IMR-90 (cell line): Measurements from ENCODE around the gene UGGT2.

Source experiments
- BHLHE40 ChIP-seq: fragments of 150-350 bp; IDR thresholded peaks from 2 replicates; pipeline ENCODE4 v1.6.1; 2016; ENCODE audit warnings: mild to moderate bottlenecking, low read depth, low read length
- CEBPB ChIP-seq: IDR thresholded peaks from 2 replicates; pipeline ENCODE4 v1.6.1; 2012; ENCODE audit warnings: low read depth, low read length, improper control_type of control experiment
- CHD1 ChIP-seq: IDR thresholded peaks from 2 replicates; pipeline ENCODE4 v1.6.1; 2012; ENCODE audit warnings: low read depth, low read length, improper control_type of control experiment
- FOS ChIP-seq: fragments of 150-350 bp; IDR thresholded peaks from 2 replicates; pipeline ENCODE4 v1.6.1; 2016; ENCODE audit warnings: low read depth, low read length
- MAZ ChIP-seq: IDR thresholded peaks from 2 replicates; pipeline ENCODE4 v1.6.1; 2012; ENCODE audit warnings: low read depth, mild to moderate bottlenecking, low read length, improper control_type of control experiment, moderate library complexity, borderline replicate concordance
- MXI1 ChIP-seq: IDR thresholded peaks from 2 replicates; pipeline ENCODE4 v1.6.1; 2012; ENCODE audit warnings: low read depth, mild to moderate bottlenecking, low read length, moderate library complexity, borderline replicate concordance
- NFE2L2 ChIP-seq: fragments of 150-350 bp; IDR thresholded peaks from 2 replicates; pipeline ENCODE4 v1.6.1; 2016; ENCODE audit warnings: low read depth, mild to moderate bottlenecking, low read length
- POLR2A ChIP-seq: IDR thresholded peaks from 2 replicates; pipeline ENCODE4 v1.6.1; 2012; ENCODE audit warnings: mild to moderate bottlenecking, low read depth, low read length
- RAD21 ChIP-seq: IDR thresholded peaks from 2 replicates; pipeline ENCODE4 v1.6.1; 2012; ENCODE audit warnings: low read length, improper control_type of control experiment
- RCOR1 ChIP-seq: IDR thresholded peaks from 2 replicates; pipeline ENCODE4 v1.6.1; 2012; ENCODE audit warnings: mild to moderate bottlenecking, low read length, improper control_type of control experiment; ENCODE audit not compliant: insufficient replicate concordance
- RFX5 ChIP-seq: IDR thresholded peaks from 2 replicates; pipeline ENCODE4 v1.8.0; 2012; ENCODE audit warnings: low read depth, mild to moderate bottlenecking, low read length, moderate library complexity
- SMC3 ChIP-seq: fragments of 150-350 bp; IDR thresholded peaks from 2 replicates; pipeline ENCODE4 v1.6.1; 2016; ENCODE audit warnings: low read depth, mild to moderate bottlenecking, antibody characterized with exemption, low read length, moderate library complexity
- TF ChIP-seq, protein P1 (sequence below): conservative IDR thresholded peaks from 2 replicates; pipeline ENCODE4 v1.5.1; 2012; ENCODE audit warnings: mild to moderate bottlenecking, low read depth, low read length, improper control_type of control experiment
- TF ChIP-seq, protein P2 (sequence below): fragments of 150-350 bp; IDR thresholded peaks from 2 replicates; pipeline ENCODE4 v1.6.1; 2016; ENCODE audit warnings: low read depth, mild to moderate bottlenecking, low read length, moderate library complexity, borderline replicate concordance

DNA sequence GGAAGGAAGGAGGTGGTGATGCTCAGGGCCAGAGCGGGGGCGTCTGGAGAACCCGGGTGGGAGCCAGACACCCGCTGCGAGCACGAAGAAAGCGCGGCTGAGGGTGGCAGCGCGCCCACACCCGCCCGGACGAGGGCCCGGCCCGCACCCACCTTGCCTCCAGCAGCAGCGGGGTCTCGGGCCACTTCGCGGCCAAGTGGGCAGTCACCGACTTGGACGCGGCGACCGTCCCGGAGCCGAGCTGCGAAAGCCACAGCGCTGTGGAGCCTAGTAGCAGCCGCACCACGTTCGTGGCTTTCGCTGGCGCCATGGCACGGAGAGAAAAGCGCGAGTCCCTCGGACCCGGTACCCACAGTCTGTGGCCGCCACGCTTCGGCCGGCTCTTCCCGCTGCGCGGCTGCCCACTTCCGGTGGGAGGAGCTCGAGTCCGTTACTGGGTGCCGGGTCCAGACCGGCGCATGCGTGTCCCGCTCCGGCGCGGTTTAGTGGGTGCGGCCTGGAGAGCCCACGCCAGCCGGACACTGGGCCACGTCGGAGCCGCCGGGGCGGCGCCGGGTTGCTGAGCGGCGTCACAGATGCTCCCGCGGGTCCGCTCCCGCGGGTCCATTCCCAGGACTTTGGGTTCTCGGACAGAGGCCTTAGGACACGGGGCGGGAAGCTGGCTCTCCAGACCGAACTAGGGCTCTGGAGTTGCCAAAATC is at the start of gene UGGT2:
- TF ChIP-seq, protein P1, sequence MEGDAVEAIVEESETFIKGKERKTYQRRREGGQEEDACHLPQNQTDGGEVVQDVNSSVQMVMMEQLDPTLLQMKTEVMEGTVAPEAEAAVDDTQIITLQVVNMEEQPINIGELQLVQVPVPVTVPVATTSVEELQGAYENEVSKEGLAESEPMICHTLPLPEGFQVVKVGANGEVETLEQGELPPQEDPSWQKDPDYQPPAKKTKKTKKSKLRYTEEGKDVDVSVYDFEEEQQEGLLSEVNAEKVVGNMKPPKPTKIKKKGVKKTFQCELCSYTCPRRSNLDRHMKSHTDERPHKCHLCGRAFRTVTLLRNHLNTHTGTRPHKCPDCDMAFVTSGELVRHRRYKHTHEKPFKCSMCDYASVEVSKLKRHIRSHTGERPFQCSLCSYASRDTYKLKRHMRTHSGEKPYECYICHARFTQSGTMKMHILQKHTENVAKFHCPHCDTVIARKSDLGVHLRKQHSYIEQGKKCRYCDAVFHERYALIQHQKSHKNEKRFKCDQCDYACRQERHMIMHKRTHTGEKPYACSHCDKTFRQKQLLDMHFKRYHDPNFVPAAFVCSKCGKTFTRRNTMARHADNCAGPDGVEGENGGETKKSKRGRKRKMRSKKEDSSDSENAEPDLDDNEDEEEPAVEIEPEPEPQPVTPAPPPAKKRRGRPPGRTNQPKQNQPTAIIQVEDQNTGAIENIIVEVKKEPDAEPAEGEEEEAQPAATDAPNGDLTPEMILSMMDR: no peak
- TF ChIP-seq POLR2A: peak; percentile 93
- TF ChIP-seq CHD1: 0 out of 2 replicates have a peak, but pooled peaks have one; percentile 85
- no peak for TF ChIP-seq BHLHE40
- peak; percentile 93 for TF ChIP-seq MXI1
- no peak for TF ChIP-seq CEBPB
- peak; percentile 71; the same call in 1 of the 2 replicates for TF ChIP-seq MAZ
- TF ChIP-seq, protein P2, sequence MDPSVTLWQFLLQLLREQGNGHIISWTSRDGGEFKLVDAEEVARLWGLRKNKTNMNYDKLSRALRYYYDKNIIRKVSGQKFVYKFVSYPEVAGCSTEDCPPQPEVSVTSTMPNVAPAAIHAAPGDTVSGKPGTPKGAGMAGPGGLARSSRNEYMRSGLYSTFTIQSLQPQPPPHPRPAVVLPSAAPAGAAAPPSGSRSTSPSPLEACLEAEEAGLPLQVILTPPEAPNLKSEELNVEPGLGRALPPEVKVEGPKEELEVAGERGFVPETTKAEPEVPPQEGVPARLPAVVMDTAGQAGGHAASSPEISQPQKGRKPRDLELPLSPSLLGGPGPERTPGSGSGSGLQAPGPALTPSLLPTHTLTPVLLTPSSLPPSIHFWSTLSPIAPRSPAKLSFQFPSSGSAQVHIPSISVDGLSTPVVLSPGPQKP: peak; percentile 83; the same call in 1 of the 2 replicates
- TF ChIP-seq RAD21: no peak
- no peak for TF ChIP-seq FOS
- peak; percentile 10 for TF ChIP-seq RCOR1
- TF ChIP-seq NFE2L2: no peak
- TF ChIP-seq SMC3: no peak
- no peak; the same call in 1 of the 2 replicates for TF ChIP-seq RFX5
